Keratinocyte (primary cell): ENCODE results near the gene NDRG4. TPM values are rescaled to one million over a fixed set of nuclear protein-coding genes. Genes with fewer than 3 reads are reported as not detected.

ENCODE experiments used
- DNase-seq: peaks from one replicate; pipeline ENCODE4 v3.0.0-alpha.2; 2011; ENCODE audit warnings: low read depth, missing footprints, low spot score
- FAIRE-seq: peaks from 2 replicates; lab custom pipeline; 2011; peaks lifted over from hg19 to GRCh38; lab: Jason Lieb, UNC
- H2AFZ ChIP-seq: 2 replicates; pipeline ENCODE4 v1.6.0; 2012; ENCODE audit warnings: low read length, control low read depth, inconsistent platforms; ENCODE audit not compliant: control insufficient read depth
- H3K27ac ChIP-seq: 2 replicates; pipeline ENCODE4 v1.5.1; 2011; ENCODE audit warnings: low read length; ENCODE audit not compliant: control insufficient read depth, insufficient read depth
- H3K27me3 ChIP-seq: 3 replicates; pipeline ENCODE4 v1.6.0; 2011; ENCODE audit warnings: low read length; ENCODE audit not compliant: control insufficient read depth, insufficient read depth; ENCODE audit errors: extremely low read depth
- H3K36me3 ChIP-seq, 2 experiments: 2 replicates in 1 of 2; 3 replicates in 1 of 2; pipeline ENCODE4 v1.5.1; 2011; ENCODE audit warnings: low read length in 2 of 2, mild to moderate bottlenecking in 1 of 2; ENCODE audit not compliant: control insufficient read depth in 2 of 2, insufficient read depth in 2 of 2; ENCODE audit errors: extremely low read depth in 1 of 2
- H3K4me1 ChIP-seq: 3 replicates; pipeline ENCODE4 v1.5.1; 2011; ENCODE audit warnings: low read length; ENCODE audit not compliant: control insufficient read depth, insufficient read depth; ENCODE audit errors: extremely low read depth
- H3K4me2 ChIP-seq: 3 replicates; pipeline ENCODE4 v1.6.0; 2011; ENCODE audit warnings: low read depth, low read length; ENCODE audit not compliant: control insufficient read depth, insufficient read depth; ENCODE audit errors: extremely low read depth
- H3K4me3 ChIP-seq, 3 experiments: fragments of 200-600 bp in 1 of 3; sonication (generic) in 1 of 3; 2 replicates in 2 of 3; 3 replicates in 1 of 3; pipeline ENCODE4 v1.5.1; 2011 to 2016; ENCODE audit warnings: low read length in 3 of 3, mild to moderate bottlenecking in 3 of 3, control low read depth in 2 of 3, inconsistent platforms in 1 of 3, low read depth in 1 of 3, mixed read lengths in 1 of 3, mixed run types in 1 of 3, moderate library complexity in 1 of 3; ENCODE audit not compliant: control insufficient read depth in 2 of 3, insufficient read depth in 2 of 3; ENCODE audit errors: extremely low read depth in 1 of 3
- H3K79me2 ChIP-seq: 2 replicates; pipeline ENCODE4 v1.6.0; 2012; ENCODE audit warnings: low read length; ENCODE audit not compliant: control insufficient read depth, insufficient read depth
- H3K9ac ChIP-seq: 3 replicates; pipeline ENCODE4 v1.6.0; 2011; ENCODE audit warnings: low read length; ENCODE audit not compliant: control insufficient read depth, insufficient read depth; ENCODE audit errors: extremely low read depth
- H3K9me1 ChIP-seq: 3 replicates; pipeline ENCODE4 v1.6.0; 2011; ENCODE audit warnings: low read length; ENCODE audit not compliant: control insufficient read depth, insufficient read depth; ENCODE audit errors: extremely low read depth
- H3K9me3 ChIP-seq: 2 replicates; pipeline ENCODE4 v1.5.1; 2012; ENCODE audit warnings: low read depth, low read length; ENCODE audit not compliant: control insufficient read depth
- H4K20me1 ChIP-seq: 3 replicates; pipeline ENCODE4 v1.6.0; 2011; ENCODE audit warnings: low read length; ENCODE audit not compliant: control insufficient read depth, insufficient read depth; ENCODE audit errors: extremely low read depth
- EZH2 ChIP-seq: IDR thresholded peaks from one replicate; pipeline ENCODE4 v1.6.1; 2012; ENCODE audit warnings: inconsistent platforms, mild to moderate bottlenecking, low read length, moderate library complexity
- dilution Hi-C: fragments of 300-500 bp; cut with MboI; formaldehyde crosslinking; loops from one replicate; pipeline ENCODE4 v1.7.0; 2020; ENCODE audit warnings: low sequenced_read_pairs; ENCODE audit not compliant: extremely low pct_ligation_motif_present
- polyA plus RNA-seq, 5 experiments: library from polyadenylated mRNA; depleted of rRNA in 3 of 5; stranded (reverse) in 3 of 5; stranded (forward) in 1 of 5; unstranded in 1 of 5; fragments of >200 nt; gene quantifications; 1 replicate in 1 of 5; 2 replicates in 3 of 5; 3 replicates in 1 of 5; pipeline versions ENCODE4 v1.2.1 to v1.2.3, GENCODE V29; 2011 to 2012; ENCODE audit warnings: missing spikeins in 2 of 5, low read depth in 1 of 5, low replicate concordance in 1 of 5
- TF ChIP-seq, protein P1 (sequence below), 3 experiments: IDR thresholded peaks in 1 of 3; conservative IDR thresholded peaks in 1 of 3; optimal IDR thresholded peaks in 1 of 3; 2 replicates in 2 of 3; 3 replicates in 1 of 3; pipeline versions ENCODE3 to v1.5.1; 2011; ENCODE audit warnings: low read length in 3 of 3, mild to moderate bottlenecking in 3 of 3, moderate library complexity in 2 of 3, control low read depth in 1 of 3, inconsistent platforms in 1 of 3; ENCODE audit not compliant: insufficient read depth in 2 of 3; ENCODE audit errors: extremely low read depth in 1 of 3

NDRG4 gene
- polyA plus RNA-seq, 1 donor (not counting 4 experiments of a cell fraction or from before 2014, with no cell fraction given): 1.1 TPM

DNA sequence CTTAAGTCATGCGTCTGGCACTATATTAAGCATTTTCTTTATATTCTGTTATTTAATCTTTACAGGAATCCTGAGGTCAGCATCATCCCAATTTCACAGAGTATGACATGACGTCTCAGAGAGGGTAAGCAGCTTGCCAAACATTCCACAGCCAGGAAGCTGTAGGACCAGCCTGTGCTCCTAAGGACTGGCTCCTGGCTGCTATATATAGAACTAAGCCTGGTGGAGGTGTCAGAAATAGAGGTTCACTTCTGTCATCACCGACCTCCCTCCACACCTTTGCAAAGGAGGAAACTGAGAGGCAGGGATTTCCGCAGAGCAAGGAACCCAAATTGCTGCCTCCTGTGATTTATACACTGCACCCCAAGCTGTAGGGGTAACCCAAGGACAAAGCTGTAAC is 37.9 kb upstream of the NDRG4 start:
- Histone ChIP-seq H3K9me1 (no peaks in the 10 kb centered on the region), H3K27ac (no peak overlapping the region), H3K27me3 (peaks cover 43% of the 10 kb centered on the region), H4K20me1 (no peaks in the 10 kb centered on the region), H3K79me2 (no peaks in the 10 kb centered on the region), H3K4me3 (no peak overlapping the region), H3K36me3 (no peaks in the 10 kb centered on the region), H3K9ac (no peak overlapping the region), H3K4me1 (peaks cover 8% of the 10 kb centered on the region), H3K4me2 (no peak overlapping the region), H2AFZ (no peak overlapping the region), H3K9me3 (no peaks in the 10 kb centered on the region)
- no peak for DNase-seq
- no peak for FAIRE-seq
- dilution Hi-C loops: no loop called here
- TF ChIP-seq EZH2: no peak
- TF ChIP-seq, protein P1, sequence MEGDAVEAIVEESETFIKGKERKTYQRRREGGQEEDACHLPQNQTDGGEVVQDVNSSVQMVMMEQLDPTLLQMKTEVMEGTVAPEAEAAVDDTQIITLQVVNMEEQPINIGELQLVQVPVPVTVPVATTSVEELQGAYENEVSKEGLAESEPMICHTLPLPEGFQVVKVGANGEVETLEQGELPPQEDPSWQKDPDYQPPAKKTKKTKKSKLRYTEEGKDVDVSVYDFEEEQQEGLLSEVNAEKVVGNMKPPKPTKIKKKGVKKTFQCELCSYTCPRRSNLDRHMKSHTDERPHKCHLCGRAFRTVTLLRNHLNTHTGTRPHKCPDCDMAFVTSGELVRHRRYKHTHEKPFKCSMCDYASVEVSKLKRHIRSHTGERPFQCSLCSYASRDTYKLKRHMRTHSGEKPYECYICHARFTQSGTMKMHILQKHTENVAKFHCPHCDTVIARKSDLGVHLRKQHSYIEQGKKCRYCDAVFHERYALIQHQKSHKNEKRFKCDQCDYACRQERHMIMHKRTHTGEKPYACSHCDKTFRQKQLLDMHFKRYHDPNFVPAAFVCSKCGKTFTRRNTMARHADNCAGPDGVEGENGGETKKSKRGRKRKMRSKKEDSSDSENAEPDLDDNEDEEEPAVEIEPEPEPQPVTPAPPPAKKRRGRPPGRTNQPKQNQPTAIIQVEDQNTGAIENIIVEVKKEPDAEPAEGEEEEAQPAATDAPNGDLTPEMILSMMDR (optimal IDR thresholded peaks at IDR 0.05 in 1 of 3, IDR thresholded peaks at IDR 0.05 in 1 of 3, conservative IDR thresholded peaks at IDR 0.05 in 1 of 3; ENCODE audit: extremely low read depth in 1 of 3, insufficient read depth in 2 of 3, low read length in 3 of 3): no peak

DNA sequence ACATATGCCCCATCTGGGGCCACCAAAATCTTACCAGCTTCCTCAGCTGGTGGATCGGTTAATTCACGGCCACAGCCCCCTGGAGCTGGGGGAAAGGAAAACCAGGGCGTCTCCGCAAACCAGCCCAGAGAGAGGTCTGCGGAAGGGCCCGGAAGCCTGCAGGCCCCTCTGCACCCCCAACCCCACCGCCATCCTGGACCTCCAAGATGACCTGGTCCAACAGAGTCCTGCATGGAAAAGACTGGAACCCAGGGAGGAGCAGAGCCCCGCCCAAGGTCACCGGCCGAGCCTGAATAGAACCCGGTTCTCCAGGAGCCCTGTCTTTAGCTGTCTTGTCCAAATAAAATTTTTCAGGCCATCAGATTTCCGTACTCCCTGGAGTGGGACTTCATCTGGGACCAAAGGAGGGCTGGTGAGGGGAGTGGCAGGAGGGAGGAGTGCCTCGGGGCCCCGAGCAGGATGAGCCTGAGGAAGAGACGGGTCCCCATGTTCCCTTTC is 37.4 kb upstream of the NDRG4 start:
- H4K20me1 ChIP-seq: no peaks in the 10 kb centered on the region
- no peak overlapping the region for H3K4me2 ChIP-seq
- H3K9me1 ChIP-seq: no peaks in the 10 kb centered on the region
- no peak for FAIRE-seq
- DNase-seq: no peak
- H3K27me3 ChIP-seq: peaks cover 45% of the 10 kb centered on the region
- H3K36me3 ChIP-seq: no peaks in the 10 kb centered on the region
- no peak overlapping the region for H3K27ac ChIP-seq
- H3K4me1 ChIP-seq: peaks cover 8% of the 10 kb centered on the region
- no peak overlapping the region for H3K4me3 ChIP-seq
- TF ChIP-seq, protein P1 (optimal IDR thresholded peaks at IDR 0.05 in 1 of 3, IDR thresholded peaks at IDR 0.05 in 1 of 3, conservative IDR thresholded peaks at IDR 0.05 in 1 of 3; ENCODE audit: extremely low read depth in 1 of 3, insufficient read depth in 2 of 3, low read length in 3 of 3): no peak
- no peak for TF ChIP-seq EZH2
- H3K79me2 ChIP-seq: no peaks in the 10 kb centered on the region
- no peak overlapping the region for H3K9ac ChIP-seq
- H2AFZ ChIP-seq: no peak overlapping the region
- H3K9me3 ChIP-seq: no peaks in the 10 kb centered on the region
- dilution Hi-C loops: no loop called here
